A549 (cell line): ENCODE results near the gene PTPRD. TPM values are rescaled to one million over a fixed set of nuclear protein-coding genes. Genes with fewer than 3 reads are reported as not detected.

Source experiments
- ATAC-seq, 2 experiments: fragments of 200-7000 bp in 1 of 2; fragments of >200 bp in 1 of 2; cut with Nextera tagmentation in 1 of 2; cut with Tn5 transposase in 1 of 2; 3 replicates each; pipeline versions ENCODE4 v1.8.0 to v1.9.1; 2018 to 2020; ENCODE audit warnings: mild to moderate bottlenecking in 1 of 2, moderate library complexity in 1 of 2
- CTCF ChIA-PET: fragments of 300-600 bp; sonication (Branson Sonifier 250); formaldehyde crosslinking; extraction: SDS; loops from one replicate; lab custom pipeline; 2021; ENCODE audit warnings: antibody characterized with exemption, inconsistent platforms; lab: Yijun Ruan, JAX
- POLR2A ChIA-PET: fragments of 350-600 bp; formaldehyde crosslinking; extraction: SDS; loops from one replicate; lab custom pipeline; 2021; ENCODE audit warnings: antibody characterized with exemption, inconsistent platforms; lab: Yijun Ruan, JAX
- DNase-seq, 2 experiments: peaks; one replicate each; pipeline versions ENCODE4 v3.0.0 to v3.0.0-alpha.2; 2011 to 2016; ENCODE audit warnings: low read depth in 1 of 2, low spot score in 1 of 2
- FAIRE-seq: peaks from 2 replicates; lab custom pipeline; 2011; peaks lifted over from hg19 to GRCh38; lab: Jason Lieb, UNC
- H3K27ac ChIP-seq, 2 experiments: fragments of >200 bp; sonication (Bioruptor Twin); formaldehyde crosslinking; 3 replicates each; pipeline ENCODE4 v1.5.1; 2016 to 2017
- H3K4me1 ChIP-seq: fragments of >200 bp; sonication (Bioruptor Twin); formaldehyde crosslinking; 3 replicates; pipeline ENCODE4 v1.6.1; 2016
- H3K4me2 ChIP-seq: fragments of >200 bp; sonication (Bioruptor Twin); formaldehyde crosslinking; 3 replicates; pipeline ENCODE4 v1.6.1; 2016
- H3K4me3 ChIP-seq: fragments of >200 bp; sonication (Bioruptor Twin); formaldehyde crosslinking; 3 replicates; pipeline ENCODE4 v1.5.1; 2016
- H3K9me3 ChIP-seq: fragments of >200 bp; sonication (Bioruptor Twin); formaldehyde crosslinking; 3 replicates; pipeline ENCODE4 v1.6.1; 2016
- BHLHE40 ChIP-seq: IDR thresholded peaks from 2 replicates; pipeline ENCODE4 v1.6.1; 2012; ENCODE audit warnings: low read depth, low read length, inconsistent platforms
- FOSL2 ChIP-seq, 2 experiments: fragments of 450-650 bp in 1 of 2; fragments of >200 bp in 1 of 2; sonication (Bioruptor Twin) in 1 of 2; formaldehyde crosslinking; IDR thresholded peaks; 2 replicates each; pipeline versions ENCODE4 v1.5.0 to v1.6.1; 2016 to 2020; ENCODE audit warnings: mild to moderate bottlenecking in 1 of 2, moderate library complexity in 1 of 2
- NFE2L2 ChIP-seq: fragments of 150-350 bp; conservative IDR thresholded peaks from 2 replicates; pipeline ENCODE4 v1.6.1; 2014; ENCODE audit warnings: low read length
- POLR2A ChIP-seq: IDR thresholded peaks from 2 replicates; pipeline ENCODE4 v1.6.1; 2012; ENCODE audit warnings: mild to moderate bottlenecking, low read length
- RAD21 ChIP-seq, 2 experiments: fragments of >200 bp in 1 of 2; sonication (Bioruptor Twin) in 1 of 2; formaldehyde crosslinking in 1 of 2; IDR thresholded peaks in 1 of 2; conservative IDR thresholded peaks in 1 of 2; 2 replicates in 1 of 2; 3 replicates in 1 of 2; pipeline ENCODE4 v1.6.1; 2012 to 2018; ENCODE audit warnings: inconsistent platforms in 1 of 2
- RCOR1 ChIP-seq: fragments of 150-350 bp; IDR thresholded peaks from 2 replicates; pipeline ENCODE4 v1.6.1; 2014; ENCODE audit warnings: antibody characterized with exemption, low read length, low read depth
- whole genome bisulfite sequencing: methylation state at CpG from one replicate; pipeline ENCODE4 v1.1.6; 2017; ENCODE audit errors: missing lambda C conversion rate; 5-methylcytosine and 5-hydroxymethylcytosine counted together
- polyA plus RNA-seq, 4 experiments: library from polyadenylated mRNA; depleted of rRNA in 3 of 4; stranded (reverse); fragments of >200 nt; fragmentation: RNase III in 1 of 4; extraction: RNeasy Plus Mini Kit Qiagen cat#74134 plus additional on column Dnase treatment in 1 of 4; gene quantifications; 2 replicates in 3 of 4; 3 replicates in 1 of 4; pipeline ENCODE4 v1.2.3, GENCODE V29; 2011 to 2017
- TF ChIP-seq, protein P1 (sequence below): IDR thresholded peaks from 2 replicates; pipeline ENCODE4 v1.6.1; 2012; ENCODE audit warnings: low read depth, borderline replicate concordance
- TF ChIP-seq, protein P2 (sequence below): fragments of 200-600 bp; sonication (generic); IDR thresholded peaks from 2 replicates; pipeline ENCODE4 v1.6.1; 2016; ENCODE audit warnings: antibody characterized with exemption, mild to moderate bottlenecking, moderate library complexity
- TF ChIP-seq, protein P3 (sequence below): fragments of 450-650 bp; IDR thresholded peaks from 2 replicates; pipeline ENCODE4 v1.6.1; 2014; ENCODE audit warnings: antibody characterized with exemption
- TF ChIP-seq, protein P4 (sequence below): fragments of 150-350 bp; IDR thresholded peaks from 2 replicates; pipeline ENCODE4 v1.6.1; 2014; ENCODE audit warnings: low read depth, mild to moderate bottlenecking, low read length
- TF ChIP-seq, protein P5 (sequence below): fragments of >200 bp; sonication (Bioruptor Twin); formaldehyde crosslinking; IDR thresholded peaks from 3 replicates; pipeline ENCODE4 v1.6.1; 2016
- TF ChIP-seq, protein P6 (sequence below): IDR thresholded peaks from 2 replicates; pipeline ENCODE4 v1.6.1; 2012
- TF ChIP-seq, protein P7 (sequence below): fragments of >200 bp; sonication (Bioruptor Twin); formaldehyde crosslinking; IDR thresholded peaks from 3 replicates; pipeline ENCODE4 v1.5.1; 2016
- TF ChIP-seq, protein P8 (sequence below): fragments of 250-450 bp; sonication (Bioruptor Pico); IDR thresholded peaks from 2 replicates; pipeline ENCODE4 v1.5.0; 2021; ENCODE audit warnings: mild to moderate bottlenecking, moderate library complexity, borderline replicate concordance

Gene PTPRD
- polyA plus RNA-seq, 2 of the 4 experiments (the other 2 are of a cell fraction), result 0.39 to 1.3 TPM

DNA sequence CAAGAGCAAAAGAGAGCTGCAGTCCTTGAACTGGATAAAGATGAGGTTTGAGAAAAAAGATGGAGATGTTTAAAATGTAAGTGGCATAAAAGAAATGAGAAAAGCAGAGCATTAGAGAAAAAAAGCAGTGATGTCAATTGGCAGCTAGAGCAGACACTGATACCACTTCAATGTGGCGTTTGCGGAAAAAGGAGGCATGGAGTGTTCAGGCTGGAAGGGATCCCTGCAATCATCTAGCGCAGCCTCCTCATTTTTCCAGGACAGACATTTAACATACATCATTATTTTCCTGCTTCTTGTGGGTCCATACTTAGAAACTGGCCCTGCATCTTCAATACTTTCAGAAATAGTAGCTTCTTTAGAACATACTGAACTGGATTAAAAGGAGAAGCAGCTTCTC, 563.8 kb downstream of the PTPRD start:
- FAIRE-seq, result no peak
- no peak for ATAC-seq
- WGBS, result 42% methylated on average over 3 of the region's 3 CpGs
- Histone ChIP-seq H3K9me3 (no peaks in the 10 kb centered on the region), H3K4me3 (no peak overlapping the region), H3K4me1 (no peaks in the 10 kb centered on the region)
- CTCF ChIA-PET, result no interaction called here
- no peak for DNase-seq
- POLR2A ChIA-PET, result no interaction called here
- TF ChIP-seq, protein P1, sequence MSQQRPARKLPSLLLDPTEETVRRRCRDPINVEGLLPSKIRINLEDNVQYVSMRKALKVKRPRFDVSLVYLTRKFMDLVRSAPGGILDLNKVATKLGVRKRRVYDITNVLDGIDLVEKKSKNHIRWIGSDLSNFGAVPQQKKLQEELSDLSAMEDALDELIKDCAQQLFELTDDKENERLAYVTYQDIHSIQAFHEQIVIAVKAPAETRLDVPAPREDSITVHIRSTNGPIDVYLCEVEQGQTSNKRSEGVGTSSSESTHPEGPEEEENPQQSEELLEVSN, result no peak
- TF ChIP-seq RAD21 (conservative IDR thresholded peaks at IDR 0.05 in 1 of 2, IDR thresholded peaks at IDR 0.05 in 1 of 2) (no peak), NFE2L2 (no peak), POLR2A (no peak), RCOR1 (no peak), BHLHE40 (no peak), FOSL2 (IDR thresholded peaks at IDR 0.05) (no peak), FOSL2 (CRISPR knock-in tag; IDR thresholded peaks at IDR 0.05) (no peak)
- TF ChIP-seq, protein P2, sequence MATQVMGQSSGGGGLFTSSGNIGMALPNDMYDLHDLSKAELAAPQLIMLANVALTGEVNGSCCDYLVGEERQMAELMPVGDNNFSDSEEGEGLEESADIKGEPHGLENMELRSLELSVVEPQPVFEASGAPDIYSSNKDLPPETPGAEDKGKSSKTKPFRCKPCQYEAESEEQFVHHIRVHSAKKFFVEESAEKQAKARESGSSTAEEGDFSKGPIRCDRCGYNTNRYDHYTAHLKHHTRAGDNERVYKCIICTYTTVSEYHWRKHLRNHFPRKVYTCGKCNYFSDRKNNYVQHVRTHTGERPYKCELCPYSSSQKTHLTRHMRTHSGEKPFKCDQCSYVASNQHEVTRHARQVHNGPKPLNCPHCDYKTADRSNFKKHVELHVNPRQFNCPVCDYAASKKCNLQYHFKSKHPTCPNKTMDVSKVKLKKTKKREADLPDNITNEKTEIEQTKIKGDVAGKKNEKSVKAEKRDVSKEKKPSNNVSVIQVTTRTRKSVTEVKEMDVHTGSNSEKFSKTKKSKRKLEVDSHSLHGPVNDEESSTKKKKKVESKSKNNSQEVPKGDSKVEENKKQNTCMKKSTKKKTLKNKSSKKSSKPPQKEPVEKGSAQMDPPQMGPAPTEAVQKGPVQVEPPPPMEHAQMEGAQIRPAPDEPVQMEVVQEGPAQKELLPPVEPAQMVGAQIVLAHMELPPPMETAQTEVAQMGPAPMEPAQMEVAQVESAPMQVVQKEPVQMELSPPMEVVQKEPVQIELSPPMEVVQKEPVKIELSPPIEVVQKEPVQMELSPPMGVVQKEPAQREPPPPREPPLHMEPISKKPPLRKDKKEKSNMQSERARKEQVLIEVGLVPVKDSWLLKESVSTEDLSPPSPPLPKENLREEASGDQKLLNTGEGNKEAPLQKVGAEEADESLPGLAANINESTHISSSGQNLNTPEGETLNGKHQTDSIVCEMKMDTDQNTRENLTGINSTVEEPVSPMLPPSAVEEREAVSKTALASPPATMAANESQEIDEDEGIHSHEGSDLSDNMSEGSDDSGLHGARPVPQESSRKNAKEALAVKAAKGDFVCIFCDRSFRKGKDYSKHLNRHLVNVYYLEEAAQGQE, result no peak
- TF ChIP-seq, protein P3, sequence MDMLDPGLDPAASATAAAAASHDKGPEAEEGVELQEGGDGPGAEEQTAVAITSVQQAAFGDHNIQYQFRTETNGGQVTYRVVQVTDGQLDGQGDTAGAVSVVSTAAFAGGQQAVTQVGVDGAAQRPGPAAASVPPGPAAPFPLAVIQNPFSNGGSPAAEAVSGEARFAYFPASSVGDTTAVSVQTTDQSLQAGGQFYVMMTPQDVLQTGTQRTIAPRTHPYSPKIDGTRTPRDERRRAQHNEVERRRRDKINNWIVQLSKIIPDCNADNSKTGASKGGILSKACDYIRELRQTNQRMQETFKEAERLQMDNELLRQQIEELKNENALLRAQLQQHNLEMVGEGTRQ, result no peak
- TF ChIP-seq, protein P4, sequence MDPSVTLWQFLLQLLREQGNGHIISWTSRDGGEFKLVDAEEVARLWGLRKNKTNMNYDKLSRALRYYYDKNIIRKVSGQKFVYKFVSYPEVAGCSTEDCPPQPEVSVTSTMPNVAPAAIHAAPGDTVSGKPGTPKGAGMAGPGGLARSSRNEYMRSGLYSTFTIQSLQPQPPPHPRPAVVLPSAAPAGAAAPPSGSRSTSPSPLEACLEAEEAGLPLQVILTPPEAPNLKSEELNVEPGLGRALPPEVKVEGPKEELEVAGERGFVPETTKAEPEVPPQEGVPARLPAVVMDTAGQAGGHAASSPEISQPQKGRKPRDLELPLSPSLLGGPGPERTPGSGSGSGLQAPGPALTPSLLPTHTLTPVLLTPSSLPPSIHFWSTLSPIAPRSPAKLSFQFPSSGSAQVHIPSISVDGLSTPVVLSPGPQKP, result no peak
- TF ChIP-seq, protein P5, sequence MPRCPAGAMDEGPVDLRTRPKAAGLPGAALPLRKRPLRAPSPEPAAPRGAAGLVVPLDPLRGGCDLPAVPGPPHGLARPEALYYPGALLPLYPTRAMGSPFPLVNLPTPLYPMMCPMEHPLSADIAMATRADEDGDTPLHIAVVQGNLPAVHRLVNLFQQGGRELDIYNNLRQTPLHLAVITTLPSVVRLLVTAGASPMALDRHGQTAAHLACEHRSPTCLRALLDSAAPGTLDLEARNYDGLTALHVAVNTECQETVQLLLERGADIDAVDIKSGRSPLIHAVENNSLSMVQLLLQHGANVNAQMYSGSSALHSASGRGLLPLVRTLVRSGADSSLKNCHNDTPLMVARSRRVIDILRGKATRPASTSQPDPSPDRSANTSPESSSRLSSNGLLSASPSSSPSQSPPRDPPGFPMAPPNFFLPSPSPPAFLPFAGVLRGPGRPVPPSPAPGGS, result no peak
- TF ChIP-seq, protein P6, sequence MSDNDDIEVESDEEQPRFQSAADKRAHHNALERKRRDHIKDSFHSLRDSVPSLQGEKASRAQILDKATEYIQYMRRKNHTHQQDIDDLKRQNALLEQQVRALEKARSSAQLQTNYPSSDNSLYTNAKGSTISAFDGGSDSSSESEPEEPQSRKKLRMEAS, result no peak
- TF ChIP-seq, protein P7, sequence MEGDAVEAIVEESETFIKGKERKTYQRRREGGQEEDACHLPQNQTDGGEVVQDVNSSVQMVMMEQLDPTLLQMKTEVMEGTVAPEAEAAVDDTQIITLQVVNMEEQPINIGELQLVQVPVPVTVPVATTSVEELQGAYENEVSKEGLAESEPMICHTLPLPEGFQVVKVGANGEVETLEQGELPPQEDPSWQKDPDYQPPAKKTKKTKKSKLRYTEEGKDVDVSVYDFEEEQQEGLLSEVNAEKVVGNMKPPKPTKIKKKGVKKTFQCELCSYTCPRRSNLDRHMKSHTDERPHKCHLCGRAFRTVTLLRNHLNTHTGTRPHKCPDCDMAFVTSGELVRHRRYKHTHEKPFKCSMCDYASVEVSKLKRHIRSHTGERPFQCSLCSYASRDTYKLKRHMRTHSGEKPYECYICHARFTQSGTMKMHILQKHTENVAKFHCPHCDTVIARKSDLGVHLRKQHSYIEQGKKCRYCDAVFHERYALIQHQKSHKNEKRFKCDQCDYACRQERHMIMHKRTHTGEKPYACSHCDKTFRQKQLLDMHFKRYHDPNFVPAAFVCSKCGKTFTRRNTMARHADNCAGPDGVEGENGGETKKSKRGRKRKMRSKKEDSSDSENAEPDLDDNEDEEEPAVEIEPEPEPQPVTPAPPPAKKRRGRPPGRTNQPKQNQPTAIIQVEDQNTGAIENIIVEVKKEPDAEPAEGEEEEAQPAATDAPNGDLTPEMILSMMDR, result no peak
- TF ChIP-seq, all 56 proteins: peak for 0
- H3K27ac ChIP-seq, result no peak overlapping the region
- no peak overlapping the region for H3K4me2 ChIP-seq

DNA sequence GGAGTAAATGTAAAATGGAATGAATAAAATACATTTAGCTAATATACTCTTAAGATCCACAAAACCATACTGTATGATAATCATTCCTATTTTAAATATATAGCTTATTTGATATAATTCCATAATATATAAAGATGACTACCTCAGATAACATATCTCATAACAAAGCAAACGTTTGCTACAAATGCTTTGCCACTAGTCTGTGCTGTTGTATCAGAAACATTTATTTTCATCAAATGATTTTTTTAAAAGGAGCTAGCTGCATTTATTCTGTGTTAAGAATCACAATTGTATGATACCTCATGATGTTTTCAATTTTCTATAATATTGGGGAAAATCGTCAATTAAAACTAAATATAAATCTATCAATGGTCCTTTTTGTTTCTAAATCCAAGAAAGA, 567.2 kb downstream of the PTPRD start:
- ATAC-seq (no peak), FAIRE-seq (no peak), DNase-seq (peak in 1 of 2 experiments; percentile 10)
- 0% methylated on average over 2 of the region's 2 CpGs for WGBS
- ChIA-PET CTCF (interaction anchor here (0.7 kb wide), 1 partner anchor 16 kb away, joined by 3 read pairs; no protein-coding TSS in a partner anchor), POLR2A (no interaction called here)
- Histone ChIP-seq H3K4me1 (no peaks in the 10 kb centered on the region), H3K27ac (no peak overlapping the region), H3K4me2 (no peak overlapping the region), H3K9me3 (no peaks in the 10 kb centered on the region), H3K4me3 (no peak overlapping the region)
- TF ChIP-seq, protein P8, sequence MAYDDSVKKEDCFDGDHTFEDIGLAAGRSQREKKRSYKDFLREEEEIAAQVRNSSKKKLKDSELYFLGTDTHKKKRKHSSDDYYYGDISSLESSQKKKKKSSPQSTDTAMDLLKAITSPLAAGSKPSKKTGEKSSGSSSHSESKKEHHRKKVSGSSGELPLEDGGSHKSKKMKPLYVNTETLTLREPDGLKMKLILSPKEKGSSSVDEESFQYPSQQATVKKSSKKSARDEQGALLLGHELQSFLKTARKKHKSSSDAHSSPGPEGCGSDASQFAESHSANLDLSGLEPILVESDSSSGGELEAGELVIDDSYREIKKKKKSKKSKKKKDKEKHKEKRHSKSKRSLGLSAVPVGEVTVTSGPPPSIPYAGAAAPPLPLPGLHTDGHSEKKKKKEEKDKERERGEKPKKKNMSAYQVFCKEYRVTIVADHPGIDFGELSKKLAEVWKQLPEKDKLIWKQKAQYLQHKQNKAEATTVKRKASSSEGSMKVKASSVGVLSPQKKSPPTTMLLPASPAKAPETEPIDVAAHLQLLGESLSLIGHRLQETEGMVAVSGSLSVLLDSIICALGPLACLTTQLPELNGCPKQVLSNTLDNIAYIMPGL (CRISPR knock-in tag), result no peak
- TF ChIP-seq, protein P7, result peak; percentile 21; the same call in 2 of the 3 replicates
- peak; percentile 31 to 35; a peak in 3 of 5 replicates for TF ChIP-seq RAD21 (conservative IDR thresholded peaks at IDR 0.05 in 1 of 2, IDR thresholded peaks at IDR 0.05 in 1 of 2)
- no peak for TF ChIP-seq BHLHE40
